Epithelial cell of proximal tubule (primary cell): ENCODE data around the gene TBCD. TPM values are rescaled to one million over a fixed set of nuclear protein-coding genes. Genes with fewer than 3 reads are reported as not detected.

ENCODE experiments used
- DNase-seq: peaks from one replicate; pipeline ENCODE4 v3.0.0-alpha.2; 2011; ENCODE audit warnings: low read depth
- H3K4me3 ChIP-seq: 2 replicates; pipeline ENCODE4 v1.5.1; 2011; ENCODE audit warnings: low read depth, mild to moderate bottlenecking, low read length
- total RNA-seq: library from RNA; depleted of rRNA; stranded (reverse); fragments of >200 nt; gene quantifications from 2 replicates; pipeline ENCODE4 v1.2.3, GENCODE V29; 2015
- TF ChIP-seq, protein P1 (sequence below): conservative IDR thresholded peaks from 2 replicates; pipeline ENCODE4 v1.5.1; 2012; ENCODE audit warnings: low read depth, mild to moderate bottlenecking, low read length

The TBCD gene
- total RNA-seq, 1 donor from 2014 or later: 46.6 TPM

DNA sequence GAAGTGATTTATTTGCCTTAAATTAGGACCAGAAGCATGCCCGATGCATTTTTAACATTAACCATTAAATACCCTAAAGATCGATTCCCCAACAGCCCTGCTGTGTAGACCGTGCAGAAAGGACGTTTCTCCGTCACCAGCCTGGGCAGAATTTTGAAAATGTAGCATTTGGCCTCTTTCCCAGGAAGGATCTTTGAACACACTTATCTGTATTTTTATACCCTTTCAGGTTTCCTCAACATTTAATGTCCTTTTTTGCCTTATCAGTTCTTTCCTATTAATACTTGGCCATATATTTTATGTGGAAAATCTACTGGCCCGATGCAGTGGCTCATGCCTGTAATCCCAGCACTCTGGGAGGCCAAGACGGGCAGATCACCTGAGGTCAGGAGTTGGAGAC is 142.5 kb downstream of the TBCD start:
- TF ChIP-seq, protein P1, sequence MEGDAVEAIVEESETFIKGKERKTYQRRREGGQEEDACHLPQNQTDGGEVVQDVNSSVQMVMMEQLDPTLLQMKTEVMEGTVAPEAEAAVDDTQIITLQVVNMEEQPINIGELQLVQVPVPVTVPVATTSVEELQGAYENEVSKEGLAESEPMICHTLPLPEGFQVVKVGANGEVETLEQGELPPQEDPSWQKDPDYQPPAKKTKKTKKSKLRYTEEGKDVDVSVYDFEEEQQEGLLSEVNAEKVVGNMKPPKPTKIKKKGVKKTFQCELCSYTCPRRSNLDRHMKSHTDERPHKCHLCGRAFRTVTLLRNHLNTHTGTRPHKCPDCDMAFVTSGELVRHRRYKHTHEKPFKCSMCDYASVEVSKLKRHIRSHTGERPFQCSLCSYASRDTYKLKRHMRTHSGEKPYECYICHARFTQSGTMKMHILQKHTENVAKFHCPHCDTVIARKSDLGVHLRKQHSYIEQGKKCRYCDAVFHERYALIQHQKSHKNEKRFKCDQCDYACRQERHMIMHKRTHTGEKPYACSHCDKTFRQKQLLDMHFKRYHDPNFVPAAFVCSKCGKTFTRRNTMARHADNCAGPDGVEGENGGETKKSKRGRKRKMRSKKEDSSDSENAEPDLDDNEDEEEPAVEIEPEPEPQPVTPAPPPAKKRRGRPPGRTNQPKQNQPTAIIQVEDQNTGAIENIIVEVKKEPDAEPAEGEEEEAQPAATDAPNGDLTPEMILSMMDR: no peak
- H3K4me3 ChIP-seq: no peak overlapping the region
- DNase-seq: no peak

DNA sequence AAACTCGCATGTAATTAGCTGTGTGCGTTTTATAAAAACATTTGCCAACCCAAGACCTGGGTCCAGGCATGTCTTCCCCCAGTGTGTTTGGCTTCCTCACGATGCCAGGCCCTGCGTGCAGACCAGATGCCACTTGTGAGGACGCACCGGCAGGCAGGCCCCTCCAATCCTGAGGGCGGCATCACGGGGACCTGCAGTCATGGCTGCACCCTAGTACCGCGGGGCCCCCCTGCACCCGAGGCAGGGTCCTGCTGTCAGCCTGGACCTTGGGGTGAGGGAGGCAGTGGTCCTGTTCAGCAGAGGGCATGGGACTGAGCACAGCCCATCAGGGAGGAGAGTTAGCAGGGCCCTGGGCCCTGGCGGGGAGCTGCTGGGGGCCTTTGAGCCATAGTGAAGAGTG is 143.2 kb downstream of the TBCD start:
- H3K4me3 ChIP-seq: no peak overlapping the region
- DNase-seq: no peak
- TF ChIP-seq, protein P1: no peak

DNA sequence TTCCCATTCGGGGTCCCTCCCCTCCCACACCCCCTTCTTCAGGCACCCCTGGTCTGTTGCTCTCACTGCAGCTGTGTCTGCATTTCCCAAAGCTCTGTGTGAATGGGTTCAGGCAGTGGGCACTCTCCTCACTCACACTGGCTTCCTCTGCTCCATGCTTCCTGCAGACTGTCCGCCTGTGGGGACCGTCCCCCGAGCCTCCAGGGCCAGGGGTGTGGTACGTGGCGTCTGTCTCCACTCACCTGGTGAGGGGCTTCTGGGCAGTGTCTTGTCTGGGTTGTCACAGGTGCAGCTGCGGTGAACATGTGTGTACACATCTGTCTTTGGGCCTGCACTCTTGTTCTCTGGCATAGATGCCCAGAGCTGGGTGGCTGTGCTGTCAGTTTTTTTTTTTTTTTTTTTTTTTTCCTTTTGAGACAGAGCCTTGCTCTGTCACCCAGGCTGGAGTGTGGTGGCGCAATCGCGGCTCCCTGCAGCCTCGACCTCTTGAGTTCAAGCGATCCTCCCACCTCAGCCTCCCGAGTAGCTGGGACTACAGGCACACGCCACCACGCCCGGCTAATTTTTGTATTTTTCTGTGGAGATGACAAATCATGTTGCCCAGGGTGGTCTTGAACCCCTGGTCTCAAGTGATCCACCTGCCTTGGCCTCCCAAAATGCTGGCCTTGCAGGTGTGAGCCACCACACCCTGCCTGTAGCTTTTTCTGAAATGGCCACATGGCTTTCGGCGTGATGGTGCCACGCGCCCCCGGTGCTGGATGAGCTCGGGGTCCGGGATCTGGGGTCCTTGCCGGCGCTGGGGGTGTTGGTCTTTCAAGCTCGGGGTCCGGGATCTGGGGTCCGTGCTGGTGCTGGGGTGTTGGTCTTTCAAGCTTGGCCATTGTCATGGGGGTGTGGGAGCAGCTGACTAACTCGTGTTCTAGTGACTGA is 144.5 kb downstream of the TBCD start:
- no peak overlapping the region for H3K4me3 ChIP-seq
- TF ChIP-seq, protein P1: no peak

DNA sequence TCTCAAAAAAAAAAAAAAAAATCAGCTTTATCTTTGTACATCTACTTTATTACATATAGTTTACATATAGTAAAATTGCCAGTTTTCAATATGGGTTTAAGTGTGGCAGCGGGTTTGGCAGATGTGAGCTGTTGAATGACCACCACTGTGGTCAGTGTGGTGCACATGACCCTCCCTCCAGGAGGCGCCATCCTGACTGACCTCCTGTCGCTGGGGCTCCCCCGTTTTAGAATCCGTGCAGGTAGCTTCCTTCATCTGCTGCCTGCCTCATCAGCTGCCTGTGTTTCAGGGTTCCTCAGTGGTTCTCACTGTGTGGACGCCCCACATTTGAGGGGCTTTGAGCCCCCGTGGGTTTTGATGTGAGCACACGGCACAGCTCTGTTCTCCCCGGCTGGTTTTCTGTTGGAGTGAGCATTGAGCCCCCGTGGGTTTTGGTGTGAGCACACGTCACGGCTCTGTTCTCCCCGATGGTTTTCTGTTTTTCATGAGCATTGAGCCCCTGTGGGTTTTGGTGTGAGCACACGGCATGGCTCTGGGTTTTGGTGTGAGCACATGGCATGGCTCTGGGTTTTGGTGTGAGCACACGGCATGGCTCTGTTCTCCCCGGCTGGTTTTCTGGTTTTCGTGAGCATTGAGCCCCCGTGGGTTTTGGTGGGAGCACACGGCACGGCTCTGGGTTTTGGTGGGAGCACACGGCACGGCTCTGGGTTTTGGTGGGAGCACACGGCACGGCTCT is 145.8 kb downstream of the TBCD start:
- TF ChIP-seq, protein P1: peak; percentile 19
- no peak for DNase-seq
- H3K4me3 ChIP-seq: no peak overlapping the region

More for the DNA sequence above, 144.5 kb downstream of the TBCD start:
- DNase-seq: no peak

DNA sequence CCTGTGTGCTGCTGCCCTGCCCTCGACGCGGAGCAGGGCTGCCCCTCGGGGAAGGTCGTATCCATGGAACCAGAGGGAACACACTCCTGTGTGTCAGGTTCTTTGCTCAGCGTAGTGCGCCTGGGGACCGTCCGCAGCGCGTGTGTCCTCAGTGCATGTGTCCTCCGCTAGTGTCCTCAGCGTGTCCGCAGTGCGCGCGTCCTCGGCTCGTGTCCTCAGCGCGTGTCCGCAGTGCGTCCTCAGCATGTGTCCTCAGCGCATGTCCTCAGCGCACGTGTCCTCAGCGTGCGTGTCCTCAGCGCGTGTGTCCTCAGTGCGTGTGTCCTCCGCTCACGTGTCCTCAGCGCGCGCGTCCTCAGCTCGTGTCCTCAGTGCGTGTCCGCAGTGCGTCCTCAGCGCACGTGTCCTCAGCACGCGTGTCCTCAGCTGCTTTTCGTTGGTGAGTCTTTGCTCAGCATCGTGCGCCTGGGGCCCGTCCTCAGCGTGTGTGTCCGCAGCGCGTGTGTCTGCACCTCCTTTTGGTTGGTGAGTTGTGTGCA is 147.2 kb downstream of the TBCD start:
- H3K4me3 ChIP-seq: no peak overlapping the region
- no peak for DNase-seq
- TF ChIP-seq, protein P1: no peak

DNA sequence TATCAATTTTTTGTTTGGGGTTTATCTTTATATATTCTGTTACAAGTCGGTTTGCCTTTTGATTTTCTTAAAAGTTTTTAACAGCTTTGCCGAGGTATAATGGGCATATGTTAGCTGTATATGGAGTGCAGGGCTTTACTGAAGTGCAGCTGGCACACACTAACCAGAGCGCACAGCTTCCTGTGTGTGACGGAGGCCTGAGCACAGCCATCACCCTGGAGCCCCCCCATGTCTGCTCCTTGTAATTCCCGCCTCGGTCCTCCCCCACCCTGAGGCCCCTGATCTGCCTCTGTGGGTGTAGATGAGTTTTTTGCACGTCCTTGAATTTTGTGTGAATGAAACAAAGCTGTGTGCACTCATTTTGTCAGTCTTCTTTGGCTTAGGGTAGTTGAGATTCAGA is 148.1 kb downstream of the TBCD start:
- H3K4me3 ChIP-seq: no peak overlapping the region
- TF ChIP-seq, protein P1: no peak
- DNase-seq: no peak
